SK-N-SH treated with all-trans-retinoic acid at 6 μM for 48 hours (cell line): ENCODE measurements around the gene DNAH1.

Experiments
- ATAC-seq: fragments of 200-7000 bp; cut with Tn5 transposase; 3 replicates; pipeline ENCODE4 v1.9.1; 2020; ENCODE audit warnings: mild to moderate bottlenecking, moderate library complexity
- CREB5 ChIP-seq: fragments of 250-450 bp; sonication (Bioruptor Pico); IDR thresholded peaks from 2 replicates; pipeline ENCODE4 v1.5.1; 2020; ENCODE audit warnings: low read depth, mild to moderate bottlenecking, moderate library complexity
- CSDC2 ChIP-seq: fragments of 250-450 bp; sonication (Bioruptor Pico); IDR thresholded peaks from 2 replicates; pipeline ENCODE4 v1.5.0; 2020; ENCODE audit warnings: mild to moderate bottlenecking, moderate library complexity
- CSRNP3 ChIP-seq: fragments of 250-450 bp; sonication (Bioruptor Pico); IDR thresholded peaks from 2 replicates; pipeline ENCODE4 v1.5.1; 2021; ENCODE audit warnings: mild to moderate bottlenecking, moderate library complexity
- ESRRG ChIP-seq: fragments of 250-450 bp; sonication (Bioruptor Pico); IDR thresholded peaks from 2 replicates; pipeline ENCODE4 v1.6.1; 2021; ENCODE audit warnings: mild to moderate bottlenecking
- OSR1 ChIP-seq: fragments of 250-450 bp; sonication (Bioruptor Pico); IDR thresholded peaks from 2 replicates; pipeline ENCODE4 v1.8.0; 2022; ENCODE audit warnings: moderate library complexity, mild to moderate bottlenecking, inconsistent platforms
- PATZ1 ChIP-seq: fragments of 250-450 bp; sonication (Bioruptor Pico); IDR thresholded peaks from 2 replicates; pipeline ENCODE4 v1.8.0; 2020; ENCODE audit warnings: mild to moderate bottlenecking, moderate library complexity, borderline replicate concordance
- POU6F1 ChIP-seq: fragments of 250-450 bp; sonication (Bioruptor Pico); IDR thresholded peaks from 2 replicates; pipeline ENCODE4 v1.8.0; 2021; ENCODE audit warnings: low read depth, mild to moderate bottlenecking, moderate library complexity, borderline replicate concordance
- PPARA ChIP-seq: fragments of 250-450 bp; sonication (Bioruptor Pico); IDR thresholded peaks from 2 replicates; pipeline ENCODE4 v1.5.0; 2020; ENCODE audit warnings: mild to moderate bottlenecking, borderline replicate concordance
- RARB ChIP-seq: fragments of 250-450 bp; sonication (Bioruptor Pico); IDR thresholded peaks from 2 replicates; pipeline ENCODE4 v1.8.0; 2021; ENCODE audit warnings: mild to moderate bottlenecking, moderate library complexity
- SNAI2 ChIP-seq: fragments of 250-450 bp; sonication (Bioruptor Pico); IDR thresholded peaks from 2 replicates; pipeline ENCODE4 v1.5.0; 2020; ENCODE audit warnings: mild to moderate bottlenecking, moderate library complexity
- TOX ChIP-seq: fragments of 250-450 bp; sonication (Bioruptor Pico); IDR thresholded peaks from 2 replicates; pipeline ENCODE4 v1.8.0; 2021; ENCODE audit warnings: mild to moderate bottlenecking, moderate library complexity, borderline replicate concordance
- ZC3H10 ChIP-seq: fragments of 250-450 bp; sonication (Bioruptor Pico); IDR thresholded peaks from 2 replicates; pipeline ENCODE4 v1.5.1; 2021; ENCODE audit warnings: mild to moderate bottlenecking, moderate library complexity
- ZFP3 ChIP-seq: fragments of 250-450 bp; sonication (Bioruptor Pico); IDR thresholded peaks from 2 replicates; pipeline ENCODE4 v1.5.0; 2020; ENCODE audit warnings: mild to moderate bottlenecking, moderate library complexity
- ZFP30 ChIP-seq: fragments of 450-650 bp; formaldehyde crosslinking; IDR thresholded peaks from 2 replicates; pipeline ENCODE4 v1.5.0; 2022; ENCODE audit warnings: mild to moderate bottlenecking, moderate library complexity
- ZNF70 ChIP-seq: fragments of 450-650 bp; formaldehyde crosslinking; IDR thresholded peaks from 2 replicates; pipeline ENCODE4 v1.5.0; 2020; ENCODE audit warnings: mild to moderate bottlenecking, moderate library complexity
- ZNF8 ChIP-seq: fragments of 450-650 bp; formaldehyde crosslinking; IDR thresholded peaks from 2 replicates; pipeline ENCODE4 v1.5.0; 2020; ENCODE audit warnings: mild to moderate bottlenecking, moderate library complexity

Gene DNAH1

GRCh38 chr3:52404391-52404790 lies 88.3 kb downstream of the DNAH1 start:
- no peak for ATAC-seq
- no peak for TF ChIP-seq POU6F1 (CRISPR knock-in tag)

GRCh38 chr3:52405066-52405465 lies 88.9 kb downstream of the DNAH1 start:
- ATAC-seq: no peak
- TF ChIP-seq SNAI2 (CRISPR knock-in tag) (no peak), OSR1 (CRISPR knock-in tag) (no peak), ZFP3 (no peak), ZC3H10 (CRISPR knock-in tag) (no peak), TOX (CRISPR knock-in tag) (no peak), ESRRG (CRISPR knock-in tag) (no peak), PATZ1 (no peak), PPARA (CRISPR knock-in tag) (no peak)

- TF ChIP-seq CREB5 (CRISPR knock-in tag) (no peak), SNAI2 (CRISPR knock-in tag) (no peak), ZNF70 (CRISPR knock-in tag) (no peak), CSDC2 (CRISPR knock-in tag) (no peak), PATZ1 (no peak), CSRNP3 (CRISPR knock-in tag) (no peak), PPARA (CRISPR knock-in tag) (no peak), ZC3H10 (CRISPR knock-in tag) (no peak), RARB (no peak), ESRRG (CRISPR knock-in tag) (no peak), TOX (CRISPR knock-in tag) (no peak), ZFP30 (no peak), POU6F1 (CRISPR knock-in tag) (no peak), ZNF8 (no peak)
- ATAC-seq: no peak
Observed at GRCh38 chr3:52405601-52406110, 89.5 kb downstream of the DNAH1 start.

GRCh38 chr3:52406231-52406661 lies 90.1 kb downstream of the DNAH1 start:
- TF ChIP-seq OSR1 (CRISPR knock-in tag): no peak
- no peak for TF ChIP-seq RARB
- TF ChIP-seq, all 23 proteins: peak for 0

More at GRCh38 chr3:52406231-52406661, 90.1 kb downstream of the DNAH1 start:
- no peak for ATAC-seq
